Measurements from ENCODE around the gene OR8H3.
"Not testable (repeated sequence)": the region's sequence is repeated elsewhere in the genome, so short reads cannot be mapped to it uniquely, and the experiment has no call there.

Gene OR8H3, protein sequence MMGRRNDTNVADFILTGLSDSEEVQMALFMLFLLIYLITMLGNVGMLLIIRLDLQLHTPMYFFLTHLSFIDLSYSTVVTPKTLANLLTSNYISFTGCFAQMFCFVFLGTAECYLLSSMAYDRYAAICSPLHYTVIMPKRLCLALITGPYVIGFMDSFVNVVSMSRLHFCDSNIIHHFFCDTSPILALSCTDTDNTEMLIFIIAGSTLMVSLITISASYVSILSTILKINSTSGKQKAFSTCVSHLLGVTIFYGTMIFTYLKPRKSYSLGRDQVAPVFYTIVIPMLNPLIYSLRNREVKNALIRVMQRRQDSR

DNA sequence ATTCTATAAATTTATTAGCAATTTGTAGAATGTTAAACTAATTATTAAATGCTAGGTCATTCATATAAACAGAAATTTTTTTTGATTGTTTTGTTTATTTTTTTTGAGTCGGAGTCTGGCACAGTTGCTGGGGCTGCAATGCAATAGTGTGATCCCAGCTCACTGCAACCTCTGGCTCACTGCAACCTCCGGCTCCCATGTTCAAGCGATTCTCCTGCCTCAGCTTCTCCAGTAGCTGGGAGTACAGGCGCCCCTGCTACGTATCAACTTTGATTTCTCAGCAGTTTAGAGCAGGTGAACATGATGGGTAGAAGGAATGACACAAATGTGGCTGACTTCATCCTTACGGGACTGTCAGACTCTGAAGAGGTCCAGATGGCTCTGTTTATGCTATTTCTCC, at the start of gene OR8H3:
Gene OR8H3, plus strand, starts transcription at position 301 of the 400 bp plus-strand sequence. Its CDS starts 0 bp downstream, at position 301.
- no peak for ATAC-seq

DNA sequence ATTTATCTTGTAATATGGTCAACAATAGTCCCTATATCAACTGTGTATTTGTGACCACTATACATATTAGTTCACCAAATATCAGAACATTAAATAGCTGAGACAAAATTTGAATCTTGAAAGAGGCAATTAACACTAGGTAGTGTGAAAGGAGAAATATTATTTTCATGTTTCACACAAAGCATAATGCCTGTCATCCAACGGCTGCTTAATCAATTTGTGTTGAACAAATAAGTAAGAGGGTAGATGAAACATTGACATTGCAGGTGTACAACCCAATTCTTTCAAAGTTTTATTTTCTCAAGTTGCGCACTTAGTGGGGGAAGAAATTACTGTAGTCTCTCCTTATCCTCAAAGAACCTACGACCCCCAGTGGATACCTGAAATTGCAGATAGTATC, 32.5 kb upstream of the OR8H3 start:
- ATAC-seq: no peak

- no peak for ATAC-seq
Measured at GRCh38 chr11:56093008-56093407, 29.2 kb upstream of the OR8H3 start, which contains the start of gene OR8I2. OR8I2 (plus strand) TSS chr11:56093308; CDS start chr11:56093308, 0 bp downstream.

- ATAC-seq: no peak
Measured at GRCh38 chr11:56103210-56103737, 18.9 kb upstream of the OR8H3 start, which contains the start of gene OR8H2. OR8H2 (plus strand) TSS chr11:56103687; CDS start chr11:56105043, 1,356 bp downstream.

DNA sequence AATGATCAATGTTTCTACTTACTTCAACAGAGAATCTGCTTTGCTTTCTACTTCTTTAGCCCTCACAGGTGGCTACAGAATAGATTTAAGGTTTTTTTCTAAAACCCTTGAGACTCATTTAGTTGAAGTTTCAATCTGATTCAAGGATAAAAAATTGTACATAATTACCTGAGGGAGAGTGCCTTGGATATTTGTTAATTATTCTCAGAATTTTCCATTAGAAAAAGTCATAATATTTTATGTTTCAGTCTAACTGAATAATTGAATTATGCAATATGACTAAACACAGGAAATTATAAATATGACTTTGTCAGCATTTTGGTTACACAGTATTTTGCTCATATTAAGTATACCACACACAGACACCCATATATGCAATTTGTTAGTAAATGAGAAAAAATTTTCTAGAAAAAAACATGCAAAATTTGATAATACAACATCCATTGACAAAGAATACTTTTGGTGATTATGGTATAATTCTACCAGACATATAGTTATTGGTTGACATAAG, 18.0 kb downstream of the OR8H3 start, which contains the start of gene OR8J3:
Gene OR8J3, minus strand, starts transcription at position 51 of the 511 bp plus-strand sequence. CDS start 2,483 bp downstream, outside the sequence.
- no peak for ATAC-seq

DNA sequence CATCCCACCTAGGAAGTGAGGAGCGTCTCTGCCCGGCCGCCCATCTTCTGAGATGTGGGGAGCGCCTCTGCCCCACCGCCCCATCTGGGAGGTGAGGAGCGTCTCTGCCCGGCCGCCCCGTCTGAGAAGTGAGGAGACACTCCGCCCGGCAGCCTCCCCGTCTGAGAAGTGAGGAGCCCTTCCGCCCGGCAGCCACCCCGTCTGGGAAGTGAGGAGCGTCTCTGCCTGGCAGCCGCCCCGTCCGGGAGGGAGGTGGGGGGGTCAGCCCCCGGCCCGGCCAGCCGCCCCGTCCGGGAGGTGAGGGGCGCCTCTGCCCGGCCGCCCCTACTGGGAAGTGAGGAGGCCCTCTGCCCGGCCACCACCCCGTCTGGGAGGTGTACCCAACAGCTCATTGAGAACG, 21.5 kb downstream of the OR8H3 start:
- not testable (repeated sequence) for ATAC-seq

GRCh38 chr11:56151376-56151775, 29.2 kb downstream of the OR8H3 start:
- no peak for ATAC-seq

DNA sequence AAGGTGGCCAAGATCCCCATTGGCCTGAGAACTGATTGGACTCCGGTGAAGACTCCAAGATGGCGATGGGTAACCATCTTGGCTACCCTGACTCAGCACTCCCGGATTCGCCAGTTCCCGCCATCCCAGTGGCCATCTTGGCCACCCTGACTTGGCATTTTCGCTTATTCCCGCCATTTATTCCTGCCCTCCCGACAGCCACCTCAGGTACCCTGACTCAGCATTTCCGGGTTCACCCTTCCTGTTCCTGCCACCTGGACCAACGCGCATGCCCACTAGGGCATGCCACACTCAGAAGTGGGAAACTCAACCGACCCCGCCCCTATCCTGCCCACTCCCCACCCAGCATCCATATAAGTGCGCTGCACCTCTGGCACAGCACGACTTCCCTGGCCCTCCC, 30.2 kb downstream of the OR8H3 start:
- ATAC-seq: no peak

DNA sequence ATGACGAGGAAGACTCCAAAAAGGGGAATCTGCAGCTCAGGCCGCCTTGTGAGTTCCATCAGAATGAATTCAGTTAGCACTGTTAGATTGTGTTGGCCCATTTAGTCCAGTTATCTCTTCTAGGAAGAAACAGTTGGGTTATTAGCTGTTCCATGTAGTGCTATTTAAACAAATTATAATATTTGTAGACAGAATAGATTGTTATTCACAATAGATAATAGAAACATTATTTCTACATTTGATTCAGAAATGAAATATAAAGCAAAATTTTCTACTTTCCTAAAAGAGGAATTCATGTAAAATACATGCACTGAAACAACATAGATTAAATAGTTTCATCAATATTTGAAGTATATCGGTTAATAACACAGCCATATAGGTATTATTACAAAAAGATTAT, 38.0 kb downstream of the OR8H3 start, which contains the start of gene OR8K5:
Gene OR8K5, minus strand, starts transcription at position 101 of the 400 bp plus-strand sequence. Its CDS starts 0 bp downstream, at position 101.
- no peak for ATAC-seq

GRCh38 chr11:56163804-56164203, 41.6 kb downstream of the OR8H3 start:
- ATAC-seq: no peak

GRCh38 chr11:56172256-56172830, 50.2 kb downstream of the OR8H3 start:
- no peak for ATAC-seq
